ENCODE data around the gene DPPA5.
A peak's percentile ranks its signal among the peaks of the same experiment; 100 is the strongest.
"Not testable (repeated sequence)": the region's sequence is repeated elsewhere in the genome, so short reads cannot be mapped to it uniquely, and the experiment has no call there.

DPPA5 gene

DNA sequence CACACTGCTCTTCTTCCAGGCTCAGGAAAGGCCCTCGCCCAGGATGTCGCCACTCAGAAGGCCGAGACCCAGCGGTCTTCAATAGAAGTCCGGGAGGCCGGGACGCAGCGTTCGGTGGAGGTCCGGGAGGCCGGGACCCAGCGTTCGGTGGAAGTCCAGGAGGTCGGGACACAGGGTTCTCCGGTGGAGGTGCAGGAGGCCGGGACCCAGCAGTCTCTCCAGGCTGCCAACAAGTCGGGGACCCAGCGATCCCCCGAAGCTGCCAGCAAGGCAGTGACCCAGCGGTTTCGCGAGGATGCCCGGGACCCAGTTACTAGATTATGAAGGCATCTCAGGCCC lies 9.4 kb upstream of the DPPA5 start:
- DNase-seq = no peak

DNA sequence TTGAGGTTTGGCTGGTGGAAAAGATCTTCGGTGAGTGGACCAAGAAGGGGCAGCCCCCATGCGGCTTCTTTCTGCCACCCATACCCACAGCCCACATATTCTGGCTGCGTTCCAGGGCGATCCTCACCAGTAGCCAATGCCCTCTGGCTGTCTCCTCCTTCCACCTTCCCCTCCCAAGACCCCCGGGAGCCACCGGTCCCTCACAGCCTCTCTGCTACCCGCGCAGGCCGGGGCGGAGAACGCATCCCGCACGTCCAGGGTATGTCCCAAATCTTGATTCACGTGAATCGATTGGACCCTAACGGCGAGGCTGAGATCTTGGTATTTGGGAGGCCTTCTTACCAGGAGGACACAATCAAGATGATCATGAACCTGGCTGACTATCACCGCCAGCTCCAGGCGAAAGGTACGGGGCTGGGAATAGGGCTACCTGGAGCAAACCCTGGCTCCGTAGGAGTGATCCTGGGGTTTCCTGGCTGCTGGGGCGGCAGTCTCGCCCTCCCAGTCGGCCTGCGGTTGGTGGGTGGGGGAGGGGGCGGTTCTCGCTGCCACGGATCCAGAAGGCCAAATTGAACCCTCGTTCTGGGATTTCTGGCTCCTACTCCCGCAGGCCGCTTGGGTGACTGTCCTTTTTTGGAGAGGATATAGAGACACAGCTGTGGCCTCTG lies 8.9 kb upstream of the DPPA5 start:
- DNase-seq = no peak

DNA sequence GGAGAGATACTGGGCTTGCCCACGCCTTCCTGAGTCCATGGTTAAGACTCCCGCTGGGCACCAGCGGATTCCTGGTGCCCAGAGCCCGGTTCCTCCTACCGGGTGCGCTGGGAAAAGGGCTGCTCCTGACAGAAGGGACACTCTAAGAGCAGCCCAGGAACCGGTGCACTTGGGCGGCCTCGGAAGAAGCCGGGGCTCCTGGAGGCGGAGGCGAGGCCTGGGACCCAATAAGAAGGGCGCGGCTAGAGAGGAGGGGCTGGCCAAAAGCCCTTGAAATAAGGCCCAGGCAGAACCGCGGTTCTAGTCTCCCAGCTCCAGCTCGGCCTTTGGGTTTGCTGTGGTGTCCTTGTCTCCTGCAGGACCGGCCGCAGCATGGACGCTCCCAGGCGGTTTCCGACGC lies 8.3 kb upstream of the DPPA5 start, which contains the start of gene KHDC3L:
TSS of gene KHDC3L (plus strand) at position 301 of the 400 bp plus-strand sequence. CDS start at position 373, 72 bp downstream.
- DNase-seq = no peak

DNA sequence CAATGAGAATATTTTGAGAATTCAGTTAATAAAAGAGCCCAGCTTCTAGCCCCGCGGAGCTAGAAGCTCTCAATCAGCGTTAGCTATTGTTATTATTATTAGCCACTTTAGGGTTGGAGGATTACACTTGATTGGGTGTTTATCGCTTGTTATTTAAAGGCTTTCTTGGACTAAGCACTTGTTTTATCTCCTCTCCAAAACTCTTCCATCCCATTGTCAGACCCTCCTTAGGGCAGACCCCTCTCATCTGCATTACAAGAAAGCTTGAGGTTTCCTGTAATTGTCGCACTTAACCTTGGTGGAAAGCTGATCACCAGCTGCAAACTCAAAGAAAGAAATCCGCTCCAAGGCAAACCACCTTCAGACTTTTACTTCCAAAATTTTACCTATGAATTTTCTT lies 4.8 kb downstream of the DPPA5 start:
- no peak for DNase-seq

DNA sequence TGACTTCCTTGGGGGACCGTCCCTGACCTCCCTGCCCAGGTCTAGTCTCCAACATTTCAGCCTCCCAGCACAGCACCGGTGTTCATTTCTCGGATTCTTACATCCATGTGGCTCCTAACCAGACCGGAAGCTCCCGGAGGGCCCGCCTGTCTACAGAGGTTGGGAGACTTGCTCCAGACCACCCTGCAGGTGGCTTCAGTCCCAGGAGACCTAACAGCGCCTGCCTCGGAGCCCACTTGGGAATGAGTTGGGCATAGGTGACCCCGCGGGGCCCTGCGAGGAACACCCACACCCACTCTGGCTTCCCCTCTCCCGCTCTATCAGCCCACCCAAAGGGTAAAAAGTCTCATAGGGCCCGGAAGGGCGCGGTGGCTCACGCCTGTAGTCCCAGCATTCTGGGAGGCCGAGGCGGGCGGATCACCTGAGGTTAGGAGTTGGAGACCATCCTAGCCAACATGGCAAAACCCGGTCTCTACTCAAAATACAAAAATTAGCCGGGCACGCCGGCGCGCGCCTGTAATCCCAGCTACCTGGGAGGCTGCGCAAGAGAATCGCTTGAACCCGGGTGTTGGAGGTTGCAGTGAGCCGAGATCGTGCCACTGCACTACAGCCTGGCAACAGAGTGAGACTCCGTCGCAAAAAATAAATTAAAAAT lies 5.4 kb downstream of the DPPA5 start:
- no peak for DNase-seq

DNA sequence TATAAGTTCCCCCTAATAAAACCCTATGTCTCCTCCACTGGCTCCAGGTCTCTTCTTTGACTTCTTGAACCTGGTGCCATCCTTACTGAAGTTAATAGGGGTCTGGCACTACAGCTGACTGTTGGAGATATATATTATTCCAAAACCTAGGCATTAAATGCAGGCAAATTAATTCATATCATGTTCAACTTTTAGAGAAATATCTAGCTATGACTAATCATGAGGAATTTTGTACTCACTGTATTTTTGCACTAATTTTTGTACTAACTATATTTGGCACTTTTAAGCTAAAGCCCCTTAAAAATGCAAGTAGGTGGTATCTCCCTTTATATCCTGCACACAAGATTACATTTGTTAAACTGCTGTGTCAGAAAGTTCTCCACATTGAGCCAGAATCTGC lies 10.9 kb downstream of the DPPA5 start:
- no peak for DNase-seq

DNA sequence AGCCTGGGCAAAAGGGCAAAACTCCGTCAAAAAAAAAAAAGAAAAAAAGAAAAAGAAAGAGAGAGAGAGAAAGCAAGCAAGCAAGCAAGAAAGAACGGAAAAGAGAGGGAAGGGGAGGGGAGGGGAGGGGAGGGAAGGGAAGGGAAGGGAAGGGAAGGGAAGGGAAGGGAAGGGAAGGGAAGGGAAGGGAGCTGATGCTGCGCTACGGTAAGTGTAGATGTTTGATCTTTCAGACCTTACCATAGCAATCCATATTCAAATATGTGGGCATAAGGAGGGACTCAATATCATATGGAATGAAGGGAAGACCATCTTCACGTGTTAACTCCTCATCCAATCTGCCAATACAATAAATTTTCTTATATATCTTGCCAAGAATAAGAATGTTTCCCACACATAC lies 11.9 kb downstream of the DPPA5 start:
- DNase-seq = no peak

DNA sequence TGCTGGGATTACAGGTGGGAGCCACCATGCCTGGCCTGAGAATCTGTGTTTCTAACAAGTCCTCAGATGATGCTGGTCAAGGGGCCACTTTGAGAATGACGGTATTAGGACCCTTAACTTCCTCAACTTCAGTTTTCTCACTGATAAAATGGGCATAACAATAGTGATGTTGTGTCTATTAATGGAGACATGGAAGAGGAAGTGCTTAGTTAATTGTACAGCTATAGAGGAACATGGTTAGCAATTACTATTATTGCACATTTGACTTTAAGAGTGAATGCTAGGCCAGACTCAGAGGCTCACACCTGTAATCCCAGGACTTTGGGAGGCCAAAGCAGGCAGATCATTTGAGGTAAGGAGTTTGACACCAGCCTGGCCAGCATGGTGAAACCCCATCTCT lies 12.7 kb downstream of the DPPA5 start:
- DNase-seq = no peak

DNA sequence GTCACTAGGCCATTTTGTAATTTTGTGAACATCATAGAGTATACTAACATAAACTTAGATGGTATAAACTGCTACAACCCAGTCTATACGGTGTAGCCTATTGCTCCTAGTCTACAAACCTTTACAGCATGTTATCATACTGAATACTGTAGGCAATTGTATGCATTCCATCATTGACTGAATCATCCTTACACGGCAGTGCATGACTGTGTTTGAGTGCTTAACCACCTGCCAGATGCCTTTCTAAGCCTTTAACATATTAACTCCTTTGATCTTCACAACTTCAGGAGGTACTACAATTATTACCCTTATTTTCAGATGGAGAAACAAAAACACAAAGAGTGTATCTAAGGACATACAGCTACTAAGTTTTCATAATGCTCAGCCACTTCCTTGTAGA lies 14.0 kb downstream of the DPPA5 start:
- no peak for DNase-seq

DNA sequence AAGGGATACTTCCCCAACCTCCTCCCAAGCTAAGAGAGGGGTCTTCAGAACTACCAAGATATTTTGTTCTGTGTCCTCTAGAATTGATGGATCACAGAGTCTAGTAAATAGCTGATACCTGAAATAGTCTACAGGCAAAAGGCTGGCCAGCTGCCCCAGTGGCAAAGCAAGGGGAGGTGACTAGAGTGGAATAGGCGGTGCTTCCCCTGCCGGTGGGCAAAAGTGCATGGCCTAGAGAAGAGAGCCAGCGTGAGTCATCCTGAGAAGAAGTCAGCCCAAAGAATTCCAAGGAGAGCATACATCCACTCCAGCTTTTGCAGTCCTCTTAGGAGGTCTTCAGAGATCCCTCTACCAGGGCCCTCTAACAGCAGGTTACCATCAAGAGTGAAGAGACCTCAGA lies 14.7 kb downstream of the DPPA5 start:
- no peak for DNase-seq

DNA sequence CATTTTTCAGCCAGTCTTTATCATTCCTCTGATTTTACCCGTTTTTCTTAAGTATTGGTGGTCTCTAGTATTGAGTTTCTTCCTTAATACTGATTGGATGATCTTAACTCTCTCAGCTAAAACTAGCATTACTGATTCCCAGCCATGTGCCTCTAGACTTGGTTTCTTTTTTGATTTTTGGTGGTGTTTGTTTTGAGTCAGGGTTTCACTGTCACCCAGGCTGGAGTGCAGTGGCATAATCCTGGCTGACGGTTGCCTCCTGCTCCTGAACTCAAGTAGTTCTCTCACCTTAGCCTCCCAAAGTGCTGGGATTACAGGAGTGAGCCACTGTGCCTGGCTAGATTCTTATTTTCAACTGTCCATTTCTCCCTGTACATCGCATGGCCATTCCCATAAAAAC lies 24.9 kb downstream of the DPPA5 start:
- no peak for DNase-seq

DNA sequence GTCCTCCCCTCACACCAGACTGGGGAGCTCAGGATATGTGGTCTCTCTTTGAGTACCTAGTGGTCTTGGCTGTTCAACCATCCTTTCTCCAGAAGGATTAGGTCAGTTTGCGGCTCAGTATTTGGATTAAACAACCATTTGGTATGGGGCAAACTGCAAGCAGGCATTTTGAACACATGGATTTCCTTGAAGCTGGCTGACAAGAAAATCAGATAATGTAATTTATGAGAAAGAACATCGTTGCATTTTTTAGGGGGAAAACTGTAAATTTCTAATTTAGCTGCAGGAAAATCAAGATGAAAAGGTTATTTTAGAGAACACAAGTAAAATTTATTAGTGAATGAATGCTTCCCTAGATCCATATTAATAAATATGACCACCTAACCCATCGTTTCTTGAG lies 25.3 kb downstream of the DPPA5 start:
- no peak for DNase-seq

DNA sequence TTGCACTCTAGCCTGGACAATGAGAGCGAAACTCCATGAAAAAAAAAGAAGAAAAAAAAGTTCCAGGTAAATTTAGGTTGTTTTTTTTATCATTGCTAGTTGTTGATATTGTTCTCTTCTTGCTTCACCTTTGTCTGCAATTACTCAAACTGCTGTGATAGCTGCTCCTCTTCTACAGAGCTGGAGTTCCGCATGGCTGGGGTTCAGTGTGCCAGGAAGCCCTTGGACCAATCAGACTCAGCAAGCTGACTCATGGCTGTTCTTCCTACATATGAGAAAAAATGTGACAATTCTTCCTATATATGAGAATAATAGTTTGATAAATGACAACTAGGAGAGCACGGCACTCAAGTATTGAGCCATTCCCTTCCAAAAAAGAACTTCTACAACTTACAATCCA lies 28.4 kb downstream of the DPPA5 start:
- DNase-seq = no peak

DNA sequence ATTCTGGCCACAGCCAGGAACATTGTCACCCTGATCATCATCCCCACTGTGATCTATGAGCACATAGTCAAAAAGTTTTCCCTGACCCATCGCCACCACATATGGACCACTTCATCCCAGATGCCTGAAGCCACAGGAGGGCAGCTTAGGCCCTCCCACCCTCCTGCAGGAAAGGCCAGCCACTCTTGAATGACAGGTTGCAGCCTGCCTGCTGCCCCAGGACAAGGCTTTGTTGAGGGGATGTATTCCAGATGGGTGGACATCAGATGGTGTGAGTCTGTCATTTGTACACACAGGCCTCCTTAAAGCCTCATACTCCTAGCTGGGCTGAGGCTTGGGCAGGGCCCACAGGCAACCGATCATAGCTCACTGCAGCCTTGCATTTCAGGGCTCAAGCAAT lies 30.8 kb downstream of the DPPA5 start:
- DNase-seq = no peak

DNA sequence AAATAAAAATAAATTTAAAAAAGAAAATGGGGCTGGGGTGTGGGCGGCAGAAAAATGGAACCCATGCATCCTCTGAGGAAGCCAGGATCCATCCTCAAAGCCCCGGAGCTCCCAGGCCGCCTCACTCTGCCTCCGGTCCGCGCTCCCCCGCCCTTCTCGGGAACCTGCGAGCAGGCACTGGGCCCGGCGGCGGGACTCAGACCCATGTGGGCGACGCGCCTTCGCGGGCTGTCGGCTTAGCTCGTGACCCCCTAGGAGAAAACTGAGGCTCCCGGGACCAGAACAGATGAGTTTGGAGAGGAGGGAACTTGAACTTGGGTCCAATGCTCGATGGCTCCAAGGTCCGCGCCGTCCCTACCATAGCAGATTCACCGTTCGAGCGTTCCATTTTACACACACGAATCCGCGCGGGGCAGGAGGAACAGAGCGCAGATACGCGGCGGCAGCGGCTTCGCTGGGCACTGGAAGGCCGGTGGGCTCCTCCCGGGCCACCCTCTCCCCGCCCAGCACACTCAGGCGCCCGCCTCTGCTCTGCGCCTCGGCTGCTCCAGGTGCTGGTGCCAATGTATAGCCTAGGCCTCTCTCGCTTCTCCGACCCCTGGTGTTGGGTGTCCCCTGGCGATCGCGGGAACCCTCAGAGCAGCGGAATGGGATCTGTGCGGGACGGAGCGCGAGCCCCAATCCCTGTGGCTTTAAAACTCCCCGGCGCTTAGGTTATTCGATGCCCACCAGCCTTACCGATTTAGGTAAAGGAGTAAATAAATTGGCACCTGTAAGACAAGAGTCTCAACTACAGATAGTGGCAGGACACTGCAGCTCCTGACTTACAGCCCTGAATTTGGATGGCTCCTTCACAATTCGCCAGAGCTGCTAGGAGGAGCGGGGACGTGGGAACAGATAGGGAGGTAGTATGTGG lies 39.2 kb downstream of the DPPA5 start:
- peak; percentile 52 for DNase-seq

DNA sequence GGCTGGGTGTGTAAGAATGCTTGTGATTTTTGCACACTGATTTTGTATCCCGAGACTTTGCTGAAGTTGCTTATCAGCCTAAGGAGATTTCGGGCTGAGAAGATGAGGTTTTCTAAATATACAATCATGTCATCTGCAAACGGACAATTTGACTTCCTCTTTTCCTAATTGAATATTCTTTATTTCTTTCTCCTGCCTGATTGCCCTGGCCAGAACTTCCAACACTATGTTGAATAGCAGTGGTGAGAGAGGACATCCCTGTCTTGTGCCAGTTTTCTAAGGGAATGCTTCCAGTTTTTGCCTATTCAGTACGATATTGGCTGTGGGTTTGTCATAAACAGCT lies 43.6 kb downstream of the DPPA5 start:
- DNase-seq = not testable (repeated sequence)

DNA sequence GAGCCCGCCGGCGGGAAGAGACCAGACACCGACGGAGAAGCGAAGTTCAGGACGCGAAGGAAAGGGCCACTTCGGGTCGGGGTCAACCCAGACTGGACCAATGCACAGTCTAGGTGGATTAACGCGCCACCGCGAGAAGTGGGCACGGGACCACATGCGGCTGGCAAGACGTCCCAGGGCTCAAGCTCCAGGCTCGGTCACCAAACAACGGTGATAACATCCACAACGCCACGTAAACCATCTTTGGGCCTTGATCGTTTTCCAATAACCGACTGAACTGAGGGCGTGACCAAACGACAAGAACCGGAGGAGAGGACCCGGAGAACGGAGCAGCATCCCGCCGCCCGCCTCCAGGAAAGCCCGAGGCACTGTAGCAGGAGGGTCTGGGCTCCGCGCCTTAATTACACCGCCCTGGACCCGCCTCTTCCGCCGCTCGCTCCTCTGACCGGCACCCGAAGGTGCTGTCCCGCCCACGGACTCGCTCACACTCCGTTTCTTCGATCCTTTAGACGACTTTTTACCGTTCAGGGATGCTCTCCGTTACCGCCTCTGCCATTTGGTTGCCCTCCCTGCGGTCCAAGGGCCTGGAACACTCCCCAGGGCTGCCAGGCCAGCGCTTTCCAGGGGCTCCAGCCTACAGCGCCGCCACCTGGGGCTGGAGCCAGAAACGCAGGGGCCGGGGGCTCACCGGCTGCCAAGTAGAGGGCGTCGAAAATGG lies 44.1 kb downstream of the DPPA5 start:
- DNase-seq = peak; percentile 88

DNA sequence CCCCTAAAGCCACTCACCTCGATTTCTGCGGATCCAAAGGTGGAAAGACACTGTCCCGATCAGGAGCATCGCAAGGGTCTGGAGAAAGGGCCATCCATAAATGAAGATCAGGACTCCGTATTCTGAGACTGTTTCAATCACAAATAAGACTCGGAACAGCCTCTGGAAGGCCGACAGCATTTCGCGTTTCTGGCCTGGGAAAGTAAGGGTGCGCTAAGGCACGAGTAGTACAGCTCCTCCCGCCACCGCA lies 44.6 kb downstream of the DPPA5 start:
- DNase-seq = no peak

DNA sequence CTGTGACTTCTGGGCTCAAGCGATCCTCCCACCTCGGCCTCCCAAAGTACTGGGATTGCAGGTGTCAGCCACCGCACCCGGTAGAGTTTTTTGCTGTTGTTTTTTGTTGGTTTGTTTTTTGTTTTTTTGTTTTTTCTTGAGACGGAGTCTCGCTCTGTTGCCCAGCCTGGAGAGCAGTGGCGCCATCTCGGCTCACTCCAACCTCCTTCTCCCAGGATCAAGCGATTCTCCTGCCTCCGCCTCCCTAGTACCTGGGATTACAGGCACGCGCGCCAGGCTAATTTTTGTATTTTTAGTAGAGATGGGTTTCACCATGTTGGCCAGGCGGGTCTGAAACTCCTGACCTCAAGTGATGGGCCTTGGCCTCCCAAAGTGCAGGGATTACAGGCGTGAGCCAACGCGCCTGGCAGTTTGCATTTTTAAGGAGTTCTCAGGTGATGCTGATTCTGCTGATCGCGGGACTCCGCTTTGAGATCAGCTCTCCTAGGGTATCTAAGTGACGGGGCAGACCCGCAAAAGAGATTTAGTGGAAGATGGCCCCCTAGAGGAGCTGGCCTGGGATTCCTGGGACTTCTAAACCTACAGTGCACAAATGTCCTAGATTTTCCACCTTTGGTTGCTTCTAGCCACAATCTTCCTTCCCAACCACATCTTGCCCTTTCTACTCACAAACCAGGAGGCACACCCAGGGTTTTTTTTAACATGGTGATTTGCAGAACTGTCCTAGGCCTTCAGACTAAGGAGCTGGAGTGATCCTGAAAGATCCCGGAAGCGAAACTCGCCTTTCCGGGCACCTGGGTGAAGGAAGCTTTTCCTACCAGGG lies 45.2 kb downstream of the DPPA5 start:
- DNase-seq = no peak

DNA sequence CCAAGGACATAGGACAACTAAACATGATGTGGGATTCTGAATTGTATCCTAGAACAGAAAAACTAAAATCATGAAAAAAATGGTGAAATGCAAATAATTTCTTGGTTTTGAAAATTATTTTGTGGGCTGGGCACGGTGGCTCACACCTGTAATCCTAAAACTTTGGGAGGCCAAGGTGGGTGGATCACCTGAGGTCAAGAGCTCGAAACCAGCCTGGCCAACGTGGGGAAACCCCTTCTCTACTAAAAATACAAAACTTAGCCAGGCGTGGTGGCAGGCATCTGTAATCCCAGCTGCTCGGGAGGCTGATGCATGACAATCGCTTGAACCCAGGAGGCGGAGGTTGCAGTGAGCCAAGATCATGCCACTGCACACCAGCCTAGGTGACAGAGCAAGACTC lies 50.3 kb downstream of the DPPA5 start:
- not testable (repeated sequence) for DNase-seq
